Activated T-cell treated with anti-CD3 and anti-CD28 coated beads, Interleukin-2, amount 50 U/mL, for 4 hours (primary cell): ENCODE measurements around the gene GPR37L1. TPM values are rescaled to one million over a fixed set of nuclear protein-coding genes. Genes with fewer than 3 reads are reported as not detected.
A peak's percentile ranks its signal among the peaks of the same experiment; 100 is the strongest.

Experiments
- ATAC-seq, 2 donors: fragments of 200-7000 bp; cut with Tn5 transposase; one replicate each; pipeline ENCODE4 v1.10.0; 2021
- DNase-seq: peaks from one replicate; pipeline ENCODE4 v3.0.0-alpha.2; 2020
- H3K27me3 Mint-ChIP-seq: one replicate; pipeline ENCODE4 v1.8.0; 2021; ENCODE audit warnings: low read depth, mixed read lengths
- H3K36me3 Mint-ChIP-seq: one replicate; pipeline ENCODE4 v1.8.0; 2022; ENCODE audit warnings: mixed read lengths; ENCODE audit not compliant: insufficient read depth
- H3K4me1 Mint-ChIP-seq: one replicate; pipeline ENCODE4 v1.8.0; 2021; ENCODE audit warnings: low read depth, mixed read lengths
- H3K4me3 Mint-ChIP-seq: one replicate; pipeline ENCODE4 v1.8.0; 2021; ENCODE audit warnings: mild to moderate bottlenecking, moderate library complexity, mixed read lengths
- H3K9me3 Mint-ChIP-seq: one replicate; pipeline ENCODE4 v1.8.0; 2021; ENCODE audit warnings: mixed read lengths
- total RNA-seq, 3 donors: library from RNA; stranded (reverse); gene quantifications; one replicate each; pipeline ENCODE4 v1.2.1, GENCODE V29; 2021

GPR37L1 gene
- total RNA-seq, 3 donors from 2014 or later, result not detected

GRCh38 chr1:202150602-202151001 lies 27.9 kb downstream of the GPR37L1 start:
- no peak for ATAC-seq

GRCh38 chr1:202151045-202151444 lies 28.3 kb downstream of the GPR37L1 start:
- Mint-ChIP-seq H3K9me3 (no peaks in the 10 kb centered on the region), H3K4me3 (no peak overlapping the region), H3K27me3 (no peaks in the 10 kb centered on the region), H3K36me3 (peaks cover 46% of the 10 kb centered on the region), H3K4me1 (peaks cover 23% of the 10 kb centered on the region)
- no peak for ATAC-seq
- DNase-seq, result no peak

More at GRCh38 chr1:202150602-202151001, 27.9 kb downstream of the GPR37L1 start:
- Mint-ChIP-seq H3K4me3 (no peak overlapping the region), H3K4me1 (peaks cover 21% of the 10 kb centered on the region), H3K27me3 (no peaks in the 10 kb centered on the region), H3K9me3 (no peaks in the 10 kb centered on the region), H3K36me3 (peaks cover 43% of the 10 kb centered on the region)
- DNase-seq, result no peak

- Mint-ChIP-seq H3K9me3 (no peaks in the 10 kb centered on the region), H3K4me3 (no peak overlapping the region), H3K4me1 (peaks cover 30% of the 10 kb centered on the region), H3K36me3 (peaks cover 47% of the 10 kb centered on the region), H3K27me3 (no peaks in the 10 kb centered on the region)
- no peak for DNase-seq
- no peak for ATAC-seq
These were observed 29.7 kb downstream of the GPR37L1 start for GRCh38 chr1:202152399-202152798.

GRCh38 chr1:202153284-202153683 lies 30.6 kb downstream of the GPR37L1 start:
- DNase-seq (no peak), ATAC-seq (no peak)
- Mint-ChIP-seq H3K9me3 (no peaks in the 10 kb centered on the region), H3K27me3 (no peaks in the 10 kb centered on the region), H3K36me3 (peaks cover 48% of the 10 kb centered on the region), H3K4me3 (no peak overlapping the region), H3K4me1 (peaks cover 38% of the 10 kb centered on the region)

- Mint-ChIP-seq H3K4me3 (peak overlapping the region; percentile 10), H3K36me3 (peaks cover 51% of the 10 kb centered on the region), H3K27me3 (no peaks in the 10 kb centered on the region), H3K4me1 (peaks cover 47% of the 10 kb centered on the region), H3K9me3 (no peaks in the 10 kb centered on the region)
- ATAC-seq (no peak), DNase-seq (no peak)
These were observed 31.5 kb downstream of the GPR37L1 start for GRCh38 chr1:202154148-202154765.

- Mint-ChIP-seq H3K9me3 (no peaks in the 10 kb centered on the region), H3K4me1 (peaks cover 51% of the 10 kb centered on the region), H3K36me3 (peaks cover 52% of the 10 kb centered on the region), H3K27me3 (no peaks in the 10 kb centered on the region), H3K4me3 (peak overlapping the region; percentile 10)
- DNase-seq (peak; percentile 45), ATAC-seq (peak; percentile 56 to 58)
These were observed 32.2 kb downstream of the GPR37L1 start for GRCh38 chr1:202154766-202155477.

GRCh38 chr1:202155478-202156021 lies 32.8 kb downstream of the GPR37L1 start:
- peaks cover 48% of the 10 kb centered on the region for H3K36me3 Mint-ChIP-seq
- DNase-seq, result no peak
- H3K9me3 Mint-ChIP-seq, result no peaks in the 10 kb centered on the region
- no peak for ATAC-seq
- no peak overlapping the region for H3K4me3 Mint-ChIP-seq
- no peaks in the 10 kb centered on the region for H3K27me3 Mint-ChIP-seq
- H3K4me1 Mint-ChIP-seq, result peaks cover 54% of the 10 kb centered on the region

- Mint-ChIP-seq H3K4me1 (peaks cover 61% of the 10 kb centered on the region), H3K9me3 (no peaks in the 10 kb centered on the region), H3K27me3 (no peaks in the 10 kb centered on the region), H3K36me3 (peaks cover 40% of the 10 kb centered on the region), H3K4me3 (peak overlapping the region; percentile 11)
- DNase-seq, result no peak
- ATAC-seq, result no peak
These were observed 33.9 kb downstream of the GPR37L1 start for GRCh38 chr1:202156590-202156989.

- ATAC-seq (no peak), DNase-seq (no peak)
- Mint-ChIP-seq H3K4me3 (peak overlapping the region; percentile 91), H3K36me3 (peaks cover 37% of the 10 kb centered on the region), H3K27me3 (no peaks in the 10 kb centered on the region), H3K4me1 (peaks cover 75% of the 10 kb centered on the region), H3K9me3 (no peaks in the 10 kb centered on the region)
These were observed 35.2 kb downstream of the GPR37L1 start for GRCh38 chr1:202157945-202158344.

GRCh38 chr1:202158810-202159533 lies 36.3 kb downstream of the GPR37L1 start:
- DNase-seq (no peak), ATAC-seq (no peak)
- Mint-ChIP-seq H3K4me3 (peak overlapping the region; percentile 91), H3K36me3 (peaks cover 31% of the 10 kb centered on the region), H3K4me1 (peaks cover 83% of the 10 kb centered on the region), H3K9me3 (no peaks in the 10 kb centered on the region), H3K27me3 (no peaks in the 10 kb centered on the region)

GRCh38 chr1:202159534-202160371 lies 37.0 kb downstream of the GPR37L1 start:
- peaks cover 87% of the 10 kb centered on the region for H3K4me1 Mint-ChIP-seq
- H3K36me3 Mint-ChIP-seq, result peaks cover 27% of the 10 kb centered on the region
- H3K9me3 Mint-ChIP-seq, result no peaks in the 10 kb centered on the region
- DNase-seq (peak; percentile 34), ATAC-seq (peak; percentile 49 to 66)
- H3K27me3 Mint-ChIP-seq, result no peaks in the 10 kb centered on the region
- peak overlapping the region; percentile 91 for H3K4me3 Mint-ChIP-seq

GRCh38 chr1:202160377-202160940 lies 37.7 kb downstream of the GPR37L1 start, which contains the start of gene PTPN7:
Gene PTPN7, minus strand, starts transcription at chr1:202160602. Its CDS starts 1,200 bp downstream, at chr1:202159402.
- Mint-ChIP-seq H3K4me3 (peak within 1 kb of the TSS; percentile 91), H3K36me3 (peaks cover 22% of the 10 kb centered on the region), H3K9me3 (no peaks in the 10 kb centered on the region), H3K4me1 (peaks cover 87% of the 10 kb centered on the region), H3K27me3 (no peaks in the 10 kb centered on the region)
- peak; percentile 72 for ATAC-seq
- peak; percentile 89 for DNase-seq
